ENCODE measurements around the gene ALPK3. TPM values are rescaled to one million over a fixed set of nuclear protein-coding genes. Genes with fewer than 3 reads are reported as not detected.
"Not testable (repeated sequence)": the region's sequence is repeated elsewhere in the genome, so short reads cannot be mapped to it uniquely, and the experiment has no call there.

Gene ALPK3
- total RNA-seq, 2 donors from 2014 or later = 7.8 to 15.8 TPM

GRCh38 chr15:84876269-84876668 is 59.1 kb downstream of the ALPK3 start:
- no peaks in the 10 kb centered on the region for H3K27me3 ChIP-seq
- no peak overlapping the region for H3K27ac ChIP-seq
- H3K36me3 ChIP-seq (replicated peaks in 1 of 2; ENCODE audit: insufficient read depth in 1 of 2, low read depth in 2 of 2) = no peaks in the 10 kb centered on the region
- H3K4me1 ChIP-seq = peaks cover 9% of the 10 kb centered on the region
- TF ChIP-seq CTCF (IDR thresholded peaks at IDR 0.05) = no peak
- no peak for TF ChIP-seq POLR2A (IDR thresholded peaks at IDR 0.05)
- H3K4me3 ChIP-seq = no peak overlapping the region
- intact Hi-C loops (cut with DNase I) = no loop called here
- no peaks in the 10 kb centered on the region for H3K9me3 ChIP-seq
- DNase-seq = no peak
- ATAC-seq = no peak

DNA sequence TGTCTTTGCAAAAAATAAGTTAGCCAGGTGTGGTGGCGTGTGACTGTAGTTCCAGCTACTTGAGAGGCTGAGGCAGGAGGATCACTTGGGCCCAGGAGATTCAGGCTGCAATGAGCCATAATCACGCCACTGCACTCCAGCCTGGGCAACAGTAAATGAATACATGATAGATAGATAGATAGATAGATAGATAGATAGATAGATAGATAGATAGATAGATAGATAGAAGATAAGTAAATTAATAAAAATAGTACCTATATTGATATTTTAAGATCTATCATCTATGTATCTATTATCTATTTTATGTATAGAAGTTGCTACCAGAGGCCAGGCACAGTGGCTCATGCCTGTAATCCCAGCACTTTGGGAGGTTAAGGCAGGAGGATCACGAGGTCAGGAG is 60.5 kb downstream of the ALPK3 start:
- H3K27me3 ChIP-seq; DNase-seq; H3K36me3 ChIP-seq (replicated peaks in 1 of 2; ENCODE audit: insufficient read depth in 1 of 2, low read depth in 2 of 2); H3K9me3 ChIP-seq; H3K4me3 ChIP-seq; H3K4me1 ChIP-seq; H3K27ac ChIP-seq; intact Hi-C loops (cut with DNase I); ATAC-seq: not testable (repeated sequence)
- 81 to 85% methylated on average over 3 of the region's 3 CpGs for WGBS, 2 donors

DNA sequence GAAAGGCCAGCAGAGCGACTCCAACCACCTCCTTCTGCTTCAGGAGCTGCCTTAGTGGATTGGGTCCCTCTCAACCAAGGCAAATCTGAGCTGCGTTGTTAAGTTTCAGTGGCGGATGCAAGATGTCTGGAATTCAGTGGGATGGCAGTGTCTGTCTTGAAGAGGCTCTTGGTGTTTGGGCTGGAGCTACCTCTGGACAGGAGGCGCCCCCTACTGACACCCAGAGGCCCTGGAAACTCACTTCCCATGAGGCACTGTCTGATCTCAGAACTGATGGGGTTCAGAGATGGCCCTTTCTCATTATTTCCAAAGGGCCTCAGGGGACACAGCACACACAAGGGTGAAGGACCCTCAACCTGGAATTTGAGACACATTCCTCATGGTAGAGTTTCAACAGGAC is 61.3 kb downstream of the ALPK3 start:
- Histone ChIP-seq H3K4me3 (no peak overlapping the region), H3K27ac (no peak overlapping the region), H3K27me3 (no peaks in the 10 kb centered on the region), H3K4me1 (peaks cover 13% of the 10 kb centered on the region), H3K36me3 (replicated peaks in 1 of 2; ENCODE audit: insufficient read depth in 1 of 2, low read depth in 2 of 2) (no peaks in the 10 kb centered on the region), H3K9me3 (no peaks in the 10 kb centered on the region)
- intact Hi-C loops (cut with DNase I) = no loop called here
- TF ChIP-seq POLR2A (IDR thresholded peaks at IDR 0.05) = no peak
- TF ChIP-seq CTCF (IDR thresholded peaks at IDR 0.05) = peak; percentile 49 to 82 (median 69)
- ATAC-seq (peak; percentile 70), DNase-seq (peak; percentile 74 to 84 (median 78))
- WGBS, 2 donors = 26 to 67% methylated on average over 2 to 4 of the region's 4 CpGs

GRCh38 chr15:84879088-84879780 is 62.1 kb downstream of the ALPK3 start:
- intact Hi-C loops (cut with DNase I) = no loop called here
- no peak overlapping the region for H3K4me3 ChIP-seq
- ATAC-seq (no peak), DNase-seq (no peak)
- no peaks in the 10 kb centered on the region for H3K36me3 ChIP-seq (replicated peaks in 1 of 2; ENCODE audit: insufficient read depth in 1 of 2, low read depth in 2 of 2)
- WGBS, 2 donors = 67 to 74% methylated on average over 1 to 11 of the region's 11 CpGs
- H3K27ac ChIP-seq = no peak overlapping the region
- no peaks in the 10 kb centered on the region for H3K27me3 ChIP-seq
- TF ChIP-seq POLR2A (IDR thresholded peaks at IDR 0.05) = no peak
- no peak for TF ChIP-seq CTCF (IDR thresholded peaks at IDR 0.05)
- peaks cover 20% of the 10 kb centered on the region for H3K4me1 ChIP-seq
- no peaks in the 10 kb centered on the region for H3K9me3 ChIP-seq

- intact Hi-C loops (cut with DNase I) = no loop called here
- no peaks in the 10 kb centered on the region for H3K9me3 ChIP-seq
- no peak overlapping the region for H3K4me3 ChIP-seq
- H3K36me3 ChIP-seq (replicated peaks in 1 of 2; ENCODE audit: insufficient read depth in 1 of 2, low read depth in 2 of 2) = no peaks in the 10 kb centered on the region
- no peak for ATAC-seq
- H3K4me1 ChIP-seq = peaks cover 23% of the 10 kb centered on the region
- no peak overlapping the region for H3K27ac ChIP-seq
- no peaks in the 10 kb centered on the region for H3K27me3 ChIP-seq
- no peak for TF ChIP-seq POLR2A (IDR thresholded peaks at IDR 0.05)
- TF ChIP-seq CTCF (IDR thresholded peaks at IDR 0.05) = no peak
- no peak for DNase-seq
- 67 to 75% methylated on average over 3 of the region's 3 CpGs for WGBS, 2 donors
Measured at GRCh38 chr15:84880007-84880406, 62.9 kb downstream of the ALPK3 start.
